Lung (tissue), 12 donors: ENCODE measurements around the gene BSN. TPM values are rescaled to one million over a fixed set of nuclear protein-coding genes. Genes with fewer than 3 reads are reported as not detected.
A peak's percentile ranks its signal among the peaks of the same experiment; 100 is the strongest.

ENCODE experiments used
- ATAC-seq: fragments of 200-7000 bp; cut with Tn5 transposase; one replicate; pipeline ENCODE4 v1.9.1; 2020; ENCODE audit warnings: moderate number of reproducible peaks; ENCODE audit not compliant: insufficient read depth, low FRiP score
- DNase-seq, 3 donors: peaks; one replicate each; pipeline ENCODE4 v3.0.0-alpha.2; 2013 to 2017
- H3K27ac ChIP-seq, 2 donors: one replicate each; pipeline ENCODE4 v1.5.1; 2013; ENCODE audit warnings: mild to moderate bottlenecking in 2 of 2, moderate library complexity in 2 of 2, control low read depth in 1 of 2, inconsistent platforms in 1 of 2, low read depth in 1 of 2, low read length in 1 of 2
- H3K27me3 ChIP-seq, 3 donors: one replicate each; pipeline ENCODE4 v1.5.1; 2013; ENCODE audit warnings: low read length in 2 of 3; ENCODE audit not compliant: control insufficient read depth in 3 of 3, insufficient read depth in 3 of 3
- H3K36me3 ChIP-seq, 4 donors: one replicate each; pipeline ENCODE4 v1.5.1; 2013; ENCODE audit warnings: low read length in 4 of 4, mild to moderate bottlenecking in 1 of 4, moderate library complexity in 1 of 4; ENCODE audit not compliant: control insufficient read depth in 4 of 4, insufficient read depth in 4 of 4
- H3K4me1 ChIP-seq, 5 donors: one replicate each; pipeline ENCODE4 v1.5.1; 2013; ENCODE audit warnings: low read length in 5 of 5, mild to moderate bottlenecking in 2 of 5, moderate library complexity in 1 of 5; ENCODE audit not compliant: control insufficient read depth in 5 of 5, insufficient read depth in 5 of 5
- H3K4me3 ChIP-seq: one replicate; pipeline ENCODE4 v1.5.1; 2013; ENCODE audit warnings: mild to moderate bottlenecking, control low read depth, moderate library complexity
- H3K9ac ChIP-seq, 2 donors: one replicate each; pipeline ENCODE4 v1.5.1; 2013; ENCODE audit warnings: low read length in 2 of 2, control low read depth in 1 of 2; ENCODE audit not compliant: insufficient read depth in 1 of 2
- H3K9me3 ChIP-seq, 4 donors: one replicate each; pipeline ENCODE4 v1.5.1; 2013; ENCODE audit warnings: low read length in 3 of 4, mild to moderate bottlenecking in 1 of 4, moderate library complexity in 1 of 4; ENCODE audit not compliant: control insufficient read depth in 4 of 4, insufficient read depth in 3 of 4
- CTCF ChIP-seq: IDR thresholded peaks from 2 replicates; pipeline ENCODE4 v1.5.1; 2012; ENCODE audit warnings: mild to moderate bottlenecking; ENCODE audit errors: control extremely low read depth, extremely low read depth
- WGBS, 2 donors: extraction: QIAGEN DNeasy Blood & Tissue Kit; methylation state at CpG; one replicate each; pipeline ENCODE4 v1.1.7; 2013; 5-methylcytosine and 5-hydroxymethylcytosine counted together
- polyA plus RNA-seq, 2 donors: library from polyadenylated mRNA; stranded (reverse); fragments of 200-250 nt; gene quantifications; one replicate each; pipeline ENCODE4 v1.2.1, GENCODE V29; 2013
- total RNA-seq, 2 donors: library from RNA; depleted of rRNA in 1 of 2; stranded (reverse); fragments of >200 nt in 1 of 2; gene quantifications; one replicate each; pipeline ENCODE4 v1.2.1, GENCODE V29; 2014 to 2021
- donor health status: control.
- donor health status: control.
- donor health status: Bipolar disorder and iron deficiency.
- donor health status: healthy.
- donor health status: DM: yes; HTN: yes; CAD: no.

Gene BSN
- total and polyA plus RNA-seq, 4 donors, result 0.09 to 0.71 (median 0.47) TPM

DNA sequence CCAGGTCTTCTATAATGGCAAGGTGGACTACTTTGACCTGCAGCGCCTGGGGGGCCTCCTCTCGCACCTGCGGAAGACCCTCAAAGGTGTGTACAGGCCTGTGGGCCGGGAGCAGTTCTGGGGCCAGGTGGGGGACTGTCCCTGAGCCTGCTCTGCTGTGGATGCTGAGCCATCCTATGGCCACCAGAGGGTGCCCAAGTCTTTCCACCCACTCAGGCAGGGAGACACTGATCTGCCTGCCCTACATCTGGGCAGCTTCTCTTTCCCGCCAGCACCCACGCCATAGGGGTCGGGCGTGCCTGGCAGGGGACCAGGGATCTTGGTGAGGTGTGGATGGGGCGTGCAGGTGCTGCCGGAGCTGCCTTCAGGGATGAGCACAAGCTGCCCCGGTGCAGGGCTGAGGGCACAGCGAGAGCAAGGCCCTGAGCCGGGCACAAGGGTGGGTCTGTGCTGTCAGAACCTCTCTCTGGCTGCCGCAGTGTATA, 149.2 kb downstream of the BSN start:
- H3K27me3 ChIP-seq, result no peaks in the 10 kb centered on the region
- DNase-seq (peak; percentile 56 to 65 (median 59)), ATAC-seq (peak; percentile 44)
- peaks cover 0 to 5% (median 0%) of the 10 kb centered on the region in 5 donors for H3K4me1 ChIP-seq
- H3K36me3 ChIP-seq, result peaks cover 0 to 70% (median 24%) of the 10 kb centered on the region in 4 donors
- no peak overlapping the region for H3K4me3 ChIP-seq
- peak; percentile 65 for TF ChIP-seq CTCF
- no peaks in the 10 kb centered on the region for H3K9me3 ChIP-seq
- H3K9ac ChIP-seq, result no peak overlapping the region
- WGBS, 2 donors, result 53 to 61% methylated on average over 14 of the region's 14 CpGs
- no peak overlapping the region for H3K27ac ChIP-seq

GRCh38 chr3:49703956-49704355, 149.7 kb downstream of the BSN start:
- Histone ChIP-seq H3K9me3 (no peaks in the 10 kb centered on the region), H3K4me1 (peaks cover 0 to 5% (median 0%) of the 10 kb centered on the region in 5 donors), H3K4me3 (no peak overlapping the region), H3K9ac (no peak overlapping the region), H3K27me3 (no peaks in the 10 kb centered on the region), H3K36me3 (peaks cover 0 to 66% (median 20%) of the 10 kb centered on the region in 4 donors), H3K27ac (no peak overlapping the region)
- ATAC-seq (no peak), DNase-seq (no peak)
- 76 to 84% methylated on average over 7 of the region's 7 CpGs for WGBS, 2 donors
- no peak for TF ChIP-seq CTCF

GRCh38 chr3:49704629-49705028, 150.4 kb downstream of the BSN start:
- H3K4me1 ChIP-seq, result peaks cover 0 to 5% (median 0%) of the 10 kb centered on the region in 5 donors
- H3K9ac ChIP-seq, result no peak overlapping the region
- no peak for TF ChIP-seq CTCF
- H3K27me3 ChIP-seq, result no peaks in the 10 kb centered on the region
- H3K36me3 ChIP-seq, result peaks cover 0 to 60% (median 20%) of the 10 kb centered on the region in 4 donors
- no peak overlapping the region for H3K4me3 ChIP-seq
- 93 to 97% methylated on average over 8 of the region's 8 CpGs for WGBS, 2 donors
- ATAC-seq, result no peak
- no peaks in the 10 kb centered on the region for H3K9me3 ChIP-seq
- H3K27ac ChIP-seq, result no peak overlapping the region
- no peak for DNase-seq

DNA sequence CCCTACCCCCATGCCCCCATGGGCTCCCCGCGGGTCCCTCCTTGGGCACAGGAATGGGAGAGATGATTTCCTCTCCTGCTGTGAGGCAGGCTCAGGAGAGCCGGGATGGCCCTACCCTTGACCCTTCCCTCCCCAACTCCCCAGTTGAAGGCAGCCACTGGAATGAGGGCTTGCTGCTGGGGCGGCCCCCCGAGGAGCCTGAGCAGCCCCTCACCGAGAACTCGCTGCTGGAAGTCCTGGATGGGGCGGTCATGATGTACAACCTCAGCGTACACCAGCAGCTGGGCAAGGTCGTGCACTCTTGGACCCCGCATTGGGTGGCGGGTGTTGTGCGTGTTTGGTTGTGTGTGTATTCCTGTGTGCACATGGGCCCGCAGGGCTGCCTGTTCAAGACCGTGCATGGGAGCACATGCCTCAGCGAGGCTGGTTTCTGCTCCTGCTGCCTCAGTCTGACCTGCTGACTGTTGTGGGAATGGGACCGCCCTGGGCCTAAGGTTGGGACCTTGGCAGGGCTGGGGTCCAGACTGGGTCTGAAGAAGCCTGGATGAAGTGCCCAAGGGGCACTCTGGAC, 151.2 kb downstream of the BSN start:
- TF ChIP-seq CTCF, result no peak
- 96% methylated on average over 17 of the region's 17 CpGs for WGBS, 2 donors
- peaks cover 0 to 56% (median 19%) of the 10 kb centered on the region in 4 donors for H3K36me3 ChIP-seq
- H3K4me3 ChIP-seq, result no peak overlapping the region
- H3K4me1 ChIP-seq, result peaks cover 0 to 5% (median 0%) of the 10 kb centered on the region in 5 donors
- ATAC-seq, result no peak
- H3K27ac ChIP-seq, result no peak overlapping the region
- H3K9me3 ChIP-seq, result no peaks in the 10 kb centered on the region
- no peak for DNase-seq
- no peak overlapping the region for H3K9ac ChIP-seq
- H3K27me3 ChIP-seq, result no peaks in the 10 kb centered on the region
